ENCODE measurements around the gene LAMC1.

GRCh38 chr1:183191833-183192232, 168.6 kb downstream of the LAMC1 start:
- TF ChIP-seq, protein P1, sequence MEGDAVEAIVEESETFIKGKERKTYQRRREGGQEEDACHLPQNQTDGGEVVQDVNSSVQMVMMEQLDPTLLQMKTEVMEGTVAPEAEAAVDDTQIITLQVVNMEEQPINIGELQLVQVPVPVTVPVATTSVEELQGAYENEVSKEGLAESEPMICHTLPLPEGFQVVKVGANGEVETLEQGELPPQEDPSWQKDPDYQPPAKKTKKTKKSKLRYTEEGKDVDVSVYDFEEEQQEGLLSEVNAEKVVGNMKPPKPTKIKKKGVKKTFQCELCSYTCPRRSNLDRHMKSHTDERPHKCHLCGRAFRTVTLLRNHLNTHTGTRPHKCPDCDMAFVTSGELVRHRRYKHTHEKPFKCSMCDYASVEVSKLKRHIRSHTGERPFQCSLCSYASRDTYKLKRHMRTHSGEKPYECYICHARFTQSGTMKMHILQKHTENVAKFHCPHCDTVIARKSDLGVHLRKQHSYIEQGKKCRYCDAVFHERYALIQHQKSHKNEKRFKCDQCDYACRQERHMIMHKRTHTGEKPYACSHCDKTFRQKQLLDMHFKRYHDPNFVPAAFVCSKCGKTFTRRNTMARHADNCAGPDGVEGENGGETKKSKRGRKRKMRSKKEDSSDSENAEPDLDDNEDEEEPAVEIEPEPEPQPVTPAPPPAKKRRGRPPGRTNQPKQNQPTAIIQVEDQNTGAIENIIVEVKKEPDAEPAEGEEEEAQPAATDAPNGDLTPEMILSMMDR (IDR thresholded peaks at IDR 0.05) = no peak
- no peak for TF ChIP-seq POLR2A (IDR thresholded peaks at IDR 0.05)

Measured in tibial nerve (tissue), 3 donors.